ENCODE data around the gene CFAP74.

CFAP74 gene

DNA sequence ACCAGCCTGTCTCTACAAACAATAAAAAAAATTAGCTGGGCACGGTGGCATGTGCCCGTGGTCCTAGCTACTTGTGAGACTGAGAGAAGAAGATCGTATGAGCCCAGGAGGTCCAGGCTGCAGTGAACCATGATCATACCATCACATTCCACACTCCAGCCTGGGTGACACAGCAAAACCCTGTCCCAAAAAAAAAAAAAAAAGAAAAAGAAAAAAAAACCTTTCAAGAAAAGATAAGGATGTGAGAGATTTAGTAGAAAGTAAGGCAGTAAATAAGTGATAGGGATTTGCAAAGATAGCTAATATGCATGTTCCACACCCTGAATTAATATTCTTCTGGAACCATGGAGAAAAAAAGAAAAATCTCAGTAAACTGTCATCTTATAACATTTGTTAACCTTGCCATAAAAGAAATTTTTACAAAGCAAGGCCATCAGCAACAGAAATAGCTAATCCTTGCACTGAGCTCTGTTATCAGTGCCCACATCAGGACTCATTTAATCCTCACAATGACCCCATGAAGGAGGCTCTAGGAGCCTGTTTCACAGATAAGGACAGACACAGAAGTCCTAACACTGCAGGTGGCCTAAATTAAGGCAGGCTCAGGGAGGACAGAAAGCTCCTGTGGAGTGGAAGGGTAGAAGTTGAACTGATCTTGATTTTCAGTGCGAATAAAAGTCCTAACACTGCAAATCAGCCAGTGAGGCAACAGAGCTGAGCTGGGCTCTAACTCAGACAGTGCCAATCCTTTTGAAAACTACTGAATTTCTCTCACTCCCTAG, 120.3 kb downstream of the CFAP74 start (continued):
- TF ChIP-seq, protein P1, sequence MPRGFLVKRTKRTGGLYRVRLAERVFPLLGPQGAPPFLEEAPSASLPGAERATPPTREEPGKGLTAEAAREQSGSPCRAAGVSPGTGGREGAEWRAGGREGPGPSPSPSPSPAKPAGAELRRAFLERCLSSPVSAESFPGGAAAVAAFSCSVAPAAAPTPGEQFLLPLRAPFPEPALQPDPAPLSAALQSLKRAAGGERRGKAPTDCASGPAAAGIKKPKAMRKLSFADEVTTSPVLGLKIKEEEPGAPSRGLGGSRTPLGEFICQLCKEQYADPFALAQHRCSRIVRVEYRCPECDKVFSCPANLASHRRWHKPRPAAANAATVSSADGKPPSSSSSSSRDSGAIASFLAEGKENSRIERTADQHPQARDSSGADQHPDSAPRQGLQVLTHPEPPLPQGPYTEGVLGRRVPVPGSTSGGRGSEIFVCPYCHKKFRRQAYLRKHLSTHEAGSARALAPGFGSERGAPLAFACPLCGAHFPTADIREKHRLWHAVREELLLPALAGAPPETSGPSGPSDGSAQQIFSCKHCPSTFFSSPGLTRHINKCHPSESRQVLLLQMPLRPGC (tag by site-specific recombination; IDR thresholded peaks at IDR 0.05) = no peak
- TF ChIP-seq ZNF76 (tag by site-specific recombination; IDR thresholded peaks at IDR 0.05; ENCODE audit: borderline replicate concordance, low read depth) (no peak), PRDM1 (tag by site-specific recombination; IDR thresholded peaks at IDR 0.05) (peak; percentile 55; the same call in 1 of the 2 replicates), ZNF580 (tag by site-specific recombination; IDR thresholded peaks at IDR 0.05) (no peak), MZF1 (tag by site-specific recombination; IDR thresholded peaks at IDR 0.05; ENCODE audit: borderline replicate concordance) (no peak), ZNF521 (tag by site-specific recombination; IDR thresholded peaks at IDR 0.05) (no peak), ZNF18 (tag by site-specific recombination; IDR thresholded peaks at IDR 0.05) (no peak), ZNF658 (tag by site-specific recombination; IDR thresholded peaks at IDR 0.05) (no peak), ZNF585B (tag by site-specific recombination; IDR thresholded peaks at IDR 0.05) (no peak), ZNF600 (tag by site-specific recombination; IDR thresholded peaks at IDR 0.05) (0 out of 2 replicates have a peak, but pooled peaks have one; percentile 30), FEZF1 (tag by site-specific recombination; IDR thresholded peaks at IDR 0.05) (no peak), ZNF423 (tag by site-specific recombination; IDR thresholded peaks at IDR 0.05) (no peak), ZBTB26 (tag by site-specific recombination; optimal IDR thresholded peaks at IDR 0.05) (no peak), KLF7 (tag by site-specific recombination; IDR thresholded peaks at IDR 0.05; ENCODE audit: borderline replicate concordance) (no peak), KLF1 (tag by site-specific recombination; IDR thresholded peaks at IDR 0.05) (no peak), ZIC2 (tag by site-specific recombination; IDR thresholded peaks at IDR 0.05) (peak; percentile 91), ZNF692 (tag by site-specific recombination; IDR thresholded peaks at IDR 0.05) (peak; percentile 62; the same call in 1 of the 2 replicates), ZNF629 (tag by site-specific recombination; IDR thresholded peaks at IDR 0.05) (no peak), ZNF768 (tag by site-specific recombination; IDR thresholded peaks at IDR 0.05) (no peak), WT1 (tag by site-specific recombination; IDR thresholded peaks at IDR 0.05) (no peak), ZBTB1 (tag by site-specific recombination; IDR thresholded peaks at IDR 0.05) (no peak), KLF10 (tag by site-specific recombination; IDR thresholded peaks at IDR 0.05) (no peak), ZNF169 (tag by site-specific recombination; IDR thresholded peaks at IDR 0.05) (no peak)
- TF ChIP-seq, protein P2, sequence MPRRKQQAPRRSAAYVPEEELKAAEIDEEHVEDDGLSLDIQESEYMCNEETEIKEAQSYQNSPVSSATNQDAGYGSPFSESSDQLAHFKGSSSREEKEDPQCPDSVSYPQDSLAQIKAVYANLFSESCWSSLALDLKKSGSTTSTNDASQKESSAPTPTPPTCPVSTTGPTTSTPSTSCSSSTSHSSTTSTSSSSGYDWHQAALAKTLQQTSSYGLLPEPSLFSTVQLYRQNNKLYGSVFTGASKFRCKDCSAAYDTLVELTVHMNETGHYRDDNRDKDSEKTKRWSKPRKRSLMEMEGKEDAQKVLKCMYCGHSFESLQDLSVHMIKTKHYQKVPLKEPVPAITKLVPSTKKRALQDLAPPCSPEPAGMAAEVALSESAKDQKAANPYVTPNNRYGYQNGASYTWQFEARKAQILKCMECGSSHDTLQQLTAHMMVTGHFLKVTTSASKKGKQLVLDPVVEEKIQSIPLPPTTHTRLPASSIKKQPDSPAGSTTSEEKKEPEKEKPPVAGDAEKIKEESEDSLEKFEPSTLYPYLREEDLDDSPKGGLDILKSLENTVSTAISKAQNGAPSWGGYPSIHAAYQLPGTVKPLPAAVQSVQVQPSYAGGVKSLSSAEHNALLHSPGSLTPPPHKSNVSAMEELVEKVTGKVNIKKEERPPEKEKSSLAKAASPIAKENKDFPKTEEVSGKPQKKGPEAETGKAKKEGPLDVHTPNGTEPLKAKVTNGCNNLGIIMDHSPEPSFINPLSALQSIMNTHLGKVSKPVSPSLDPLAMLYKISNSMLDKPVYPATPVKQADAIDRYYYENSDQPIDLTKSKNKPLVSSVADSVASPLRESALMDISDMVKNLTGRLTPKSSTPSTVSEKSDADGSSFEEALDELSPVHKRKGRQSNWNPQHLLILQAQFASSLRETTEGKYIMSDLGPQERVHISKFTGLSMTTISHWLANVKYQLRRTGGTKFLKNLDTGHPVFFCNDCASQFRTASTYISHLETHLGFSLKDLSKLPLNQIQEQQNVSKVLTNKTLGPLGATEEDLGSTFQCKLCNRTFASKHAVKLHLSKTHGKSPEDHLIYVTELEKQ (tag by site-specific recombination; IDR thresholded peaks at IDR 0.05; ENCODE audit: borderline replicate concordance) = no peak
- TF ChIP-seq, protein P3, sequence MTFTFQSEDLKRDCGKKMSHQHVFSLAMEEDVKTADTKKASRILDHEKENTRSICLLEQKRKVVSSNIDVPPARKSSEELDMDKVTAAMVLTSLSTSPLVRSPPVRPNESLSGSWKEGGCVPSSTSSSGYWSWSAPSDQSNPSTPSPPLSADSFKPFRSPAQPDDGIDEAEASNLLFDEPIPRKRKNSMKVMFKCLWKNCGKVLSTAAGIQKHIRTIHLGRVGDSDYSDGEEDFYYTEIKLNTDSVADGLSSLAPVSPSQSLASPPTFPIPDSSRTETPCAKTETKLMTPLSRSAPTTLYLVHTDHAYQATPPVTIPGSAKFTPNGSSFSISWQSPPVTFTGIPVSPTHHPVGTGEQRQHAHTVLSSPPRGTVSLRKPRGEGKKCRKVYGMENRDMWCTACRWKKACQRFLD (tag by site-specific recombination; IDR thresholded peaks at IDR 0.05) = no peak
- TF ChIP-seq, protein P4, sequence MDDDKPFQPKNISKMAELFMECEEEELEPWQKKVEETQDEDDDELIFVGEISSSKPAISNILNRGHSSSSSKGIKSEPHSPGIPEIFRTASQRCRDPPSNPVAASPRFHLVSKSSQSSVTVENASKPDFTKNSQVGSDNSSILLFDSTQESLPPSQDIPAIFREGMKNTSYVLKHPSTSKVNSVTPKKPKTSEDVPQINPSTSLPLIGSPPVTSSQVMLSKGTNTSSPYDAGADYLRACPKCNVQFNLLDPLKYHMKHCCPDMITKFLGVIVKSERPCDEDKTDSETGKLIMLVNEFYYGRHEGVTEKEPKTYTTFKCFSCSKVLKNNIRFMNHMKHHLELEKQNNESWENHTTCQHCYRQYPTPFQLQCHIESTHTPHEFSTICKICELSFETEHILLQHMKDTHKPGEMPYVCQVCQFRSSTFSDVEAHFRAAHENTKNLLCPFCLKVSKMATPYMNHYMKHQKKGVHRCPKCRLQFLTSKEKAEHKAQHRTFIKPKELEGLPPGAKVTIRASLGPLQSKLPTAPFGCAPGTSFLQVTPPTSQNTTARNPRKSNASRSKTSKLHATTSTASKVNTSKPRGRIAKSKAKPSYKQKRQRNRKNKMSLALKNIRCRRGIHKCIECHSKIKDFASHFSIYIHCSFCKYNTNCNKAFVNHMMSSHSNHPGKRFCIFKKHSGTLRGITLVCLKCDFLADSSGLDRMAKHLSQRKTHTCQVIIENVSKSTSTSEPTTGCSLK (tag by site-specific recombination; IDR thresholded peaks at IDR 0.05) = no peak
